CD14-positive monocyte (primary cell): Measurements from ENCODE around the gene CD34. TPM values are rescaled to one million over a fixed set of nuclear protein-coding genes. Genes with fewer than 3 reads are reported as not detected.

ENCODE experiments used
- DNase-seq, 3 donors: peaks; one replicate each; pipeline ENCODE4 v3.0.0-alpha.2; 2011 to 2022
- H2AFZ ChIP-seq: 2 replicates; pipeline ENCODE4 v1.6.0; 2012; ENCODE audit warnings: mild to moderate bottlenecking, low read depth, low read length, inconsistent platforms; ENCODE audit not compliant: insufficient read depth, poor library complexity, severe bottlenecking
- H3K27ac ChIP-seq, 2 donors: 1 replicate in 1 of 2; 2 replicates in 1 of 2; pipeline ENCODE4 v1.5.1; 2012 to 2013; ENCODE audit warnings: low read length in 2 of 2, control low read depth in 1 of 2, inconsistent platforms in 1 of 2, low read depth in 1 of 2, mild to moderate bottlenecking in 1 of 2
- H3K27me3 ChIP-seq, 2 donors: one replicate each; pipeline versions ENCODE4 v1.6.0 to v1.6.1; 2011 to 2013; ENCODE audit warnings: low read length in 2 of 2; ENCODE audit not compliant: control insufficient read depth in 2 of 2, insufficient read depth in 2 of 2
- H3K36me3 ChIP-seq, 2 donors: replicated peaks in 1 of 2; 1 replicate in 1 of 2; 2 replicates in 1 of 2; pipeline versions ENCODE4 v1.5.1 to v1.6.1; 2012 to 2013; ENCODE audit warnings: low read length in 2 of 2, control low read depth in 1 of 2, inconsistent platforms in 1 of 2, mild to moderate bottlenecking in 1 of 2; ENCODE audit not compliant: insufficient read depth in 2 of 2, control insufficient read depth in 1 of 2
- H3K4me1 ChIP-seq, 2 donors: 1 replicate in 1 of 2; 2 replicates in 1 of 2; pipeline versions ENCODE4 v1.5.1 to v1.6.1; 2012 to 2013; ENCODE audit warnings: low read length in 2 of 2, control low read depth in 1 of 2, inconsistent platforms in 1 of 2, mild to moderate bottlenecking in 1 of 2, moderate library complexity in 1 of 2; ENCODE audit not compliant: insufficient read depth in 2 of 2, control insufficient read depth in 1 of 2
- H3K4me2 ChIP-seq: replicated peaks from 2 replicates; pipeline ENCODE3; 2012; ENCODE audit warnings: low read length, moderate library complexity, mild to moderate bottlenecking; ENCODE audit not compliant: poor library complexity, severe bottlenecking; ENCODE audit errors: extremely low read depth
- H3K4me3 ChIP-seq, 3 experiments: fragments of 200-600 bp in 1 of 3; sonication (generic) in 1 of 3; replicated peaks in 1 of 3; 1 replicate in 2 of 3; 2 replicates in 1 of 3; pipeline ENCODE4 v1.5.1; 2011 to 2013; ENCODE audit warnings: low read length in 3 of 3, mild to moderate bottlenecking in 3 of 3, control low read depth in 2 of 3, low read depth in 2 of 3, inconsistent platforms in 1 of 3, moderate library complexity in 1 of 3
- H3K79me2 ChIP-seq: 2 replicates; pipeline ENCODE4 v1.6.0; 2012; ENCODE audit warnings: mild to moderate bottlenecking, control low read depth, inconsistent platforms, low read length, moderate library complexity; ENCODE audit not compliant: insufficient read depth
- H3K9ac ChIP-seq: 2 replicates; pipeline ENCODE4 v1.6.0; 2017; ENCODE audit warnings: low read length, mild to moderate bottlenecking; ENCODE audit not compliant: insufficient read depth, poor library complexity, severe bottlenecking
- H3K9me3 ChIP-seq, 2 donors: replicated peaks in 1 of 2; 1 replicate in 1 of 2; 2 replicates in 1 of 2; pipeline versions ENCODE4 v1.5.1 to v1.6.1; 2012 to 2013; ENCODE audit warnings: low read length in 2 of 2, control low read depth in 1 of 2; ENCODE audit not compliant: control insufficient read depth in 1 of 2, insufficient read depth in 1 of 2
- H4K20me1 ChIP-seq: 2 replicates; pipeline ENCODE4 v1.6.0; 2012; ENCODE audit warnings: mild to moderate bottlenecking, low read length, control low read depth, moderate library complexity; ENCODE audit not compliant: insufficient read depth
- H3K27ac Mint-ChIP-seq, 7 donors: one replicate each; pipeline ENCODE4 v1.8.0; 2020; ENCODE audit warnings: mild to moderate bottlenecking in 7 of 7, mixed read lengths in 7 of 7, moderate library complexity in 6 of 7, inconsistent platforms in 2 of 7
- H3K27me3 Mint-ChIP-seq, 3 donors: one replicate each; pipeline ENCODE4 v1.8.0; 2021 to 2022; ENCODE audit warnings: low read depth in 3 of 3, mild to moderate bottlenecking in 3 of 3, mixed read lengths in 3 of 3, moderate library complexity in 3 of 3, inconsistent platforms in 1 of 3
- H3K36me3 Mint-ChIP-seq, 2 donors: one replicate each; pipeline ENCODE4 v1.8.0; 2020; ENCODE audit warnings: mixed read lengths in 2 of 2, inconsistent platforms in 1 of 2, mild to moderate bottlenecking in 1 of 2
- H3K4me1 Mint-ChIP-seq: one replicate; pipeline ENCODE4 v1.8.0; 2020; ENCODE audit warnings: mild to moderate bottlenecking, mixed read lengths
- H3K4me3 Mint-ChIP-seq, 2 donors: one replicate each; pipeline ENCODE4 v1.8.0; 2020; ENCODE audit warnings: mild to moderate bottlenecking in 2 of 2, mixed read lengths in 2 of 2, moderate library complexity in 1 of 2
- H3K9me3 Mint-ChIP-seq, 7 donors: one replicate each; pipeline ENCODE4 v1.8.0; 2020 to 2022; ENCODE audit warnings: mixed read lengths in 7 of 7, mild to moderate bottlenecking in 6 of 7, moderate library complexity in 6 of 7, inconsistent platforms in 2 of 7
- WGBS: methylation state at CpG from one replicate; pipeline ENCODE4 v1.1.5; 2013; ENCODE audit warnings: missing lambda C conversion rate; ENCODE audit not compliant: insufficient coverage; 5-methylcytosine and 5-hydroxymethylcytosine counted together
- intact Hi-C, 2 donors: fragments of 100-400 bp; cut with micrococcal nuclease; formaldehyde crosslinking; loops; one replicate each; pipeline versions ENCODE4 v1.15.0 to v1.15.1; 2023
- polyA plus RNA-seq, 3 donors: library from polyadenylated mRNA; depleted of rRNA in 1 of 3; unstranded in 2 of 3; stranded (reverse) in 1 of 3; fragments of 300-500 nt in 2 of 3; fragments of >200 nt in 1 of 3; fragmentation: Illumina TruSeq in 2 of 3; gene quantifications; 1 replicate in 2 of 3; 2 replicates in 1 of 3; pipeline ENCODE4 v1.2.3, GENCODE V29; 2012 to 2021
- TF ChIP-seq, protein P1 (sequence below): fragments of 200-600 bp; IDR thresholded peaks from one replicate; pipeline ENCODE4 v1.8.0; 2022; ENCODE audit warnings: antibody characterized with exemption, mild to moderate bottlenecking

CD34 gene
- polyA plus RNA-seq, 3 donors, result 0.03 TPM; not detected in 2

DNA sequence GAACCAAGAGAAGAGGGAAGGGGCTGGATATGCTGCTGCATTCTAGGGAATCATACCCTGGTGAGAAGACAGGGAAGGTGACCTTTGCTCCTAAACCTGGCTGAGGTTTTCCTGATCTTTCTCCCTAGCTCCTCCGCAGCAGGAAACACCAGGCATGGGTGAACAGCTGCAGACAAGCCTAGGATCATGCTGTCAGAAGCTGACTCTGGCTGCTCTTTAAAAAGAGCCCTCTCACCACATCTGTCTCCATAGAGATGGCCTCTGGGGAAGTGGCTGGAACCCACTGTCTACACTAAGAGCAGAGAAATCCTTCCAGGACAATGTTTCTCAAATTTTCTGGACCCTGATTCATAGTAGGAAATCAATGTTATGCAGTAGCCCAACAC, 57.6 kb downstream of the CD34 start:
- peaks cover 96% of the 10 kb centered on the region for H3K79me2 ChIP-seq
- peak overlapping the region in 1 of 3 experiments; percentile 27 for H3K4me3 ChIP-seq
- Mint-ChIP-seq H3K27ac (peak overlapping the region in 5 of 7 donors; percentile 28 to 86 (median 60)), H3K4me3 (peak overlapping the region in 1 of 2 donors; percentile 46), H3K4me1 (peaks cover 72% of the 10 kb centered on the region), H3K27me3 (no peaks in the 10 kb centered on the region), H3K9me3 (no peaks in the 10 kb centered on the region), H3K36me3 (peaks cover 45 to 55% of the 10 kb centered on the region in 2 donors)
- TF ChIP-seq, protein P1, sequence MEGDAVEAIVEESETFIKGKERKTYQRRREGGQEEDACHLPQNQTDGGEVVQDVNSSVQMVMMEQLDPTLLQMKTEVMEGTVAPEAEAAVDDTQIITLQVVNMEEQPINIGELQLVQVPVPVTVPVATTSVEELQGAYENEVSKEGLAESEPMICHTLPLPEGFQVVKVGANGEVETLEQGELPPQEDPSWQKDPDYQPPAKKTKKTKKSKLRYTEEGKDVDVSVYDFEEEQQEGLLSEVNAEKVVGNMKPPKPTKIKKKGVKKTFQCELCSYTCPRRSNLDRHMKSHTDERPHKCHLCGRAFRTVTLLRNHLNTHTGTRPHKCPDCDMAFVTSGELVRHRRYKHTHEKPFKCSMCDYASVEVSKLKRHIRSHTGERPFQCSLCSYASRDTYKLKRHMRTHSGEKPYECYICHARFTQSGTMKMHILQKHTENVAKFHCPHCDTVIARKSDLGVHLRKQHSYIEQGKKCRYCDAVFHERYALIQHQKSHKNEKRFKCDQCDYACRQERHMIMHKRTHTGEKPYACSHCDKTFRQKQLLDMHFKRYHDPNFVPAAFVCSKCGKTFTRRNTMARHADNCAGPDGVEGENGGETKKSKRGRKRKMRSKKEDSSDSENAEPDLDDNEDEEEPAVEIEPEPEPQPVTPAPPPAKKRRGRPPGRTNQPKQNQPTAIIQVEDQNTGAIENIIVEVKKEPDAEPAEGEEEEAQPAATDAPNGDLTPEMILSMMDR, result no peak
- no peaks in the 10 kb centered on the region for H3K27me3 ChIP-seq
- no peak for DNase-seq
- no peaks in the 10 kb centered on the region for H3K9me3 ChIP-seq
- WGBS, result 14% methylated on average over 1 of the region's 1 CpG
- no peak overlapping the region for H3K9ac ChIP-seq
- peak overlapping the region; percentile 11 for H3K4me2 ChIP-seq
- no peak overlapping the region for H2AFZ ChIP-seq
- peaks cover 92% of the 10 kb centered on the region for H4K20me1 ChIP-seq
- intact Hi-C loops, result loop anchor here in 1 of 2 donors (1.0 kb wide), 1 partner anchor 9 kb away; no protein-coding TSS in a partner anchor
- peaks cover 76 to 85% of the 10 kb centered on the region in 2 donors for H3K4me1 ChIP-seq
- peak overlapping the region in 1 of 2 donors; percentile 86 for H3K27ac ChIP-seq
- peaks cover 3 to 26% of the 10 kb centered on the region in 2 donors for H3K36me3 ChIP-seq

DNA sequence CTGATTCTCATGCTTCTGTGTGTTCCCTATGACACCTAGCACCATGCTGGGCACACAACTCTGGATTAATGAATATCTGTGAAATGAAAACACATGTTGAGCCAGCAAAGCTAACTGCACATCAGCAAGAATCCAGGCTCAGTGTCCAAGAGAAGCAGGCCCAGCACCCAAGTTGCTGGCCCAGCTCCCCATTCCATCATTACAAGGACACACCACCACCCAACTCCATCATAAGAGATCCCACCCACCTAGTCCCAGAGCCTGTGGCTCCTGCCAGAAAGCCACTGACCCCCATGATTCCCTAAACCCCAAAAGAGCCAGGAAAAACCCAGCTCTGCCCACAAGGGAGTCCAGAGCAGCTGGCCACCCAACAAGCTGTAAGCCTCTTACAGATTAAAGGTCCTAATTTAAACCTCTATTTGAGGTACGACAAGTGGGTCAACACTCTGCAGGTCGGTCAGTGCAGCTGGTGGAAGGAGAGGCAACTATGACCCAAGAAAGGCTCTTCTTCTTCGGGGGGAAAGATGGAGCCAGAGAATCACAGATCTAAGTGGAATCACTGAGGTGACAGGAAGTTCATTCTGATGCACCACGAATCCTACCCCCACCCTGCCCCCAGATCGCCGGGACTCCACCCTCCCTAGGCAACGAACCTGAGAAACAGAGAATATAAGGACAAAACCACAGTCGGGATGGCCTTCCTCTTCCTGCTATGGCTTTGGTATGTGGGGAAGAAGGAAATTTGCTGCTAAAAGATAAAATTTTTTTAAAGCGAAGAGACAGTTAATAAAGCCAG, 58.2 kb downstream of the CD34 start:
- peak overlapping the region; percentile 55 to 86 for H3K27ac ChIP-seq
- peak overlapping the region in 1 of 2 donors; percentile 46 for H3K4me3 Mint-ChIP-seq
- H3K36me3 Mint-ChIP-seq, result peaks cover 45 to 58% of the 10 kb centered on the region in 2 donors

More for the DNA sequence above, 58.2 kb downstream of the CD34 start:
- Histone ChIP-seq H2AFZ (no peak overlapping the region), H3K9ac (no peak overlapping the region), H3K4me1 (peaks cover 79 to 85% of the 10 kb centered on the region in 2 donors), H3K4me2 (peak overlapping the region; percentile 34), H3K36me3 (peaks cover 3 to 26% of the 10 kb centered on the region in 2 donors), H3K4me3 (peak overlapping the region in 1 of 3 experiments; percentile 27), H3K27me3 (no peaks in the 10 kb centered on the region), H3K79me2 (peaks cover 95% of the 10 kb centered on the region), H4K20me1 (peaks cover 87% of the 10 kb centered on the region), H3K9me3 (no peaks in the 10 kb centered on the region)
- Mint-ChIP-seq H3K27me3 (no peaks in the 10 kb centered on the region), H3K9me3 (no peaks in the 10 kb centered on the region), H3K27ac (peak overlapping the region; percentile 86 to 98 (median 93)), H3K4me1 (peaks cover 78% of the 10 kb centered on the region)
- intact Hi-C loops, result loop anchor here in 1 of 2 donors (1.0 kb wide), 1 partner anchor 10 kb away; no protein-coding TSS in a partner anchor
- TF ChIP-seq, protein P1, result no peak
- 0% methylated on average over 1 of the region's 9 CpGs for WGBS
- DNase-seq, result no peak
